HCT116 (cell line): ENCODE results near the gene NCBP2.

Source experiments
- CBX3 ChIP-seq: IDR thresholded peaks from 2 replicates; pipeline ENCODE4 v1.6.1; 2012; ENCODE audit warnings: low read depth
- CEBPB ChIP-seq: IDR thresholded peaks from 2 replicates; pipeline ENCODE4 v1.6.1; 2012; ENCODE audit warnings: low read depth
- EZH2 ChIP-seq: fragments of 200-600 bp; sonication (generic); IDR thresholded peaks from 2 replicates; pipeline ENCODE4 v1.6.1; 2017; ENCODE audit warnings: antibody characterized with exemption, mixed run types
- EZH2phosphoT487 ChIP-seq: fragments of 200-600 bp; IDR thresholded peaks from 2 replicates; pipeline ENCODE4 v1.6.1; 2018; ENCODE audit warnings: antibody characterized with exemption, borderline replicate concordance
- JUND ChIP-seq: IDR thresholded peaks from 2 replicates; pipeline ENCODE4 v1.6.1; 2012
- POLR2A ChIP-seq: IDR thresholded peaks from 2 replicates; pipeline ENCODE4 v1.7.0; 2011; ENCODE audit warnings: borderline replicate concordance; ENCODE audit not compliant: insufficient read depth, insufficient read length; ENCODE audit errors: extremely low read depth
- POLR2AphosphoS5 ChIP-seq: IDR thresholded peaks from 2 replicates; pipeline ENCODE4 v1.6.1; 2011; ENCODE audit warnings: mild to moderate bottlenecking, low read depth, low read length, moderate library complexity
- RAD21 ChIP-seq: IDR thresholded peaks from 2 replicates; pipeline ENCODE4 v1.6.1; 2012; ENCODE audit warnings: low read depth, mild to moderate bottlenecking
- SIN3A ChIP-seq: IDR thresholded peaks from 2 replicates; pipeline ENCODE4 v1.6.1; 2012; ENCODE audit warnings: low read depth
- TCF7L2 ChIP-seq: IDR thresholded peaks from 2 replicates; pipeline ENCODE4 v1.7.0; 2011; ENCODE audit warnings: borderline replicate concordance, inconsistent platforms; ENCODE audit not compliant: insufficient read depth, insufficient read length; ENCODE audit errors: extremely low read depth
- YY1 ChIP-seq: IDR thresholded peaks from 2 replicates; pipeline ENCODE4 v1.6.1; 2011; ENCODE audit warnings: low read length, low read depth, moderate library complexity, mild to moderate bottlenecking; ENCODE audit not compliant: insufficient replicate concordance; ENCODE audit errors: extremely low read depth
- ZNF274 ChIP-seq: fragments of 200-500 bp; sonication (Bioruptor generic); IDR thresholded peaks from 2 replicates; pipeline ENCODE4 v1.6.1; 2014; ENCODE audit warnings: mild to moderate bottlenecking, low read depth, low read length, inconsistent platforms
- TF ChIP-seq, protein P1 (sequence below), 3 experiments: fragments of 200-600 bp in 1 of 3; sonication (generic) in 1 of 3; IDR thresholded peaks in 2 of 3; conservative IDR thresholded peaks in 1 of 3; 2 replicates each; pipeline ENCODE4 v1.5.1; 2012 to 2017; ENCODE audit warnings: low read depth in 2 of 3, low read length in 2 of 3, antibody characterized with exemption in 1 of 3, borderline replicate concordance in 1 of 3, control low read depth in 1 of 3, mild to moderate bottlenecking in 1 of 3, mixed read lengths in 1 of 3, mixed run types in 1 of 3, moderate library complexity in 1 of 3; ENCODE audit not compliant: insufficient read depth in 1 of 3

DNA sequence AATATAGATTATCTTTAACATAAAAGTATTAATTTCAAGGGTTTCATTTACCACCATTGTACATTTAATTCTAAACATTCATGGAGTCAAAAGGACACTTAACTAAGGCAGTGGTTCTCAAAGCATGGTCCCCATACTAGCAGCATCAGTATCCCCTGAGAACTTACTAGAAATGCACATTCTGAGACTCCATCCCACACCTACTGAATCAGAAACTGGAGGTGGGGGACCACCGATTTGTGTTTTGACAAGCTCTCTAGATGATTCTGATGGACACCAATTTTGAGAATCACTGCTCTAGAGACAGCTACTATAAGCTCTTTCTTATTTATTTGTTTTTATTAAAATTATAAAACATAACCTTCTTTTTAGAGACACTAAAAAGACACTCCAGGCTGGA is 40.6 kb downstream of the NCBP2 start:
- TF ChIP-seq EZH2phosphoT487 (no peak), YY1 (no peak), EZH2 (no peak), POLR2AphosphoS5 (no peak), TCF7L2 (no peak), SIN3A (no peak), ZNF274 (no peak), POLR2A (no peak), CEBPB (no peak), RAD21 (no peak), CBX3 (no peak), JUND (no peak)
- TF ChIP-seq, protein P1, sequence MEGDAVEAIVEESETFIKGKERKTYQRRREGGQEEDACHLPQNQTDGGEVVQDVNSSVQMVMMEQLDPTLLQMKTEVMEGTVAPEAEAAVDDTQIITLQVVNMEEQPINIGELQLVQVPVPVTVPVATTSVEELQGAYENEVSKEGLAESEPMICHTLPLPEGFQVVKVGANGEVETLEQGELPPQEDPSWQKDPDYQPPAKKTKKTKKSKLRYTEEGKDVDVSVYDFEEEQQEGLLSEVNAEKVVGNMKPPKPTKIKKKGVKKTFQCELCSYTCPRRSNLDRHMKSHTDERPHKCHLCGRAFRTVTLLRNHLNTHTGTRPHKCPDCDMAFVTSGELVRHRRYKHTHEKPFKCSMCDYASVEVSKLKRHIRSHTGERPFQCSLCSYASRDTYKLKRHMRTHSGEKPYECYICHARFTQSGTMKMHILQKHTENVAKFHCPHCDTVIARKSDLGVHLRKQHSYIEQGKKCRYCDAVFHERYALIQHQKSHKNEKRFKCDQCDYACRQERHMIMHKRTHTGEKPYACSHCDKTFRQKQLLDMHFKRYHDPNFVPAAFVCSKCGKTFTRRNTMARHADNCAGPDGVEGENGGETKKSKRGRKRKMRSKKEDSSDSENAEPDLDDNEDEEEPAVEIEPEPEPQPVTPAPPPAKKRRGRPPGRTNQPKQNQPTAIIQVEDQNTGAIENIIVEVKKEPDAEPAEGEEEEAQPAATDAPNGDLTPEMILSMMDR (IDR thresholded peaks at IDR 0.05 in 2 of 3, conservative IDR thresholded peaks at IDR 0.05 in 1 of 3; ENCODE audit: borderline replicate concordance in 1 of 3, insufficient read depth in 1 of 3, low read depth in 2 of 3, low read length in 2 of 3) = no peak
